Measurements from ENCODE around the gene WBP2.

DNA sequence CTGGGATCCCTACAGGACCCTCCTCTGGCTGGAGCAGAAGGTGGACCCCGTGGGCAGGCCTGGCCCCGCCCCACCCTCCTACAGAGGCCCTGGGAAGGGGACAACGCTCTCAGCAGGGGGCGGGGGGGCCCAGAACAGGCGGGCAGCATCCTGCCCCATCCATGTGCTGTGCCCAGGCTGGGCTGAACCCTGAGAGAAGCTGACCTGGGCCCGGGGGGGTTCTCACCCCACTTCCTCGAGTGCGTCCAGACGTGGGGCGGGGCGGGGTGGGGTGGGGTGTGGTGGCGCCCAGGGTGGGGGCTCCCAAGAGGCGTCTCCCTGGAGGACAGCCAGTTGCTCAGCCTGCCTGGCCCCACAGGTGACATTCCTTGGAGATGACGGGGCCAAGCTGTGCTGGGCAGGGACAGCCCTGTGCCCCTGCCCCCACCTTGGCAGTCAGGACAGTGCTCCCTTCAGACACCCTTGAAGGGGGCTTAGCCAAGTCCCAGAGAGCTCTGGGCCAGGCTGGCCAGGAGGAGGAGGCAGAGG, 10.5 kb downstream of the WBP2 start:
- TF ChIP-seq TAF1 (IDR thresholded peaks at IDR 0.05; ENCODE audit: low read depth, low read length) (no peak), POLR2A (IDR thresholded peaks at IDR 0.05; ENCODE audit: low read depth, low read length) (no peak), POLR2AphosphoS5 (IDR thresholded peaks at IDR 0.05; ENCODE audit: low read depth, low read length) (no peak), POU2F2 (IDR thresholded peaks at IDR 0.05; ENCODE audit: low read depth, low read length) (no peak)

Data from GM12891 (cell line).